Gastroesophageal sphincter (tissue), 4 donors: ENCODE measurements around the gene WNT9A. TPM values are rescaled to one million over a fixed set of nuclear protein-coding genes. Genes with fewer than 3 reads are reported as not detected.

ENCODE experiments used
- ATAC-seq: fragments of 150-250 bp; one replicate; pipeline ENCODE4 v1.9.1; 2016; ENCODE audit warnings: mild to moderate bottlenecking, moderate library complexity
- H3K27ac ChIP-seq, 4 donors: fragments of 200-600 bp; sonication (generic) in 3 of 4; 1 replicate in 3 of 4; 2 replicates in 1 of 4; pipeline ENCODE4 v1.5.1; 2016 to 2019
- H3K27me3 ChIP-seq: fragments of 200-600 bp; sonication (generic); one replicate; pipeline ENCODE4 v1.5.1; 2019
- H3K36me3 ChIP-seq, 2 donors: fragments of 200-600 bp; sonication (generic); one replicate each; pipeline ENCODE4 v1.5.1; 2019; ENCODE audit warnings: control low read depth in 1 of 2
- H3K4me1 ChIP-seq, 3 donors: fragments of 200-600 bp; sonication (generic); 1 replicate in 2 of 3; 2 replicates in 1 of 3; pipeline ENCODE4 v1.5.1; 2016 to 2019; ENCODE audit warnings: control low read depth in 2 of 3
- H3K4me3 ChIP-seq, 2 donors: fragments of 200-600 bp; sonication (generic); one replicate each; pipeline ENCODE4 v1.5.1; 2019; ENCODE audit warnings: mild to moderate bottlenecking in 1 of 2, moderate library complexity in 1 of 2
- H3K9me3 ChIP-seq, 3 donors: fragments of 200-600 bp; sonication (generic); one replicate each; pipeline ENCODE4 v1.5.1; 2017 to 2019; ENCODE audit warnings: control low read depth in 2 of 3
- CTCF ChIP-seq, 4 experiments: fragments of 200-600 bp in 2 of 4; fragments of 450-650 bp in 2 of 4; sonication (generic) in 1 of 4; IDR thresholded peaks; one replicate each; pipeline ENCODE4 v1.5.1; 2017 to 2019; ENCODE audit warnings: antibody characterized with exemption in 4 of 4, mild to moderate bottlenecking in 2 of 4, moderate library complexity in 2 of 4
- EP300 ChIP-seq: sonication (generic); formaldehyde crosslinking; IDR thresholded peaks from one replicate; pipeline ENCODE4 v1.6.1; 2017; ENCODE audit warnings: antibody characterized with exemption, mild to moderate bottlenecking
- POLR2A ChIP-seq, 2 donors: fragments of 450-650 bp; IDR thresholded peaks; one replicate each; pipeline ENCODE4 v1.6.1; 2017; ENCODE audit warnings: antibody characterized with exemption in 2 of 2, mild to moderate bottlenecking in 2 of 2, moderate library complexity in 1 of 2
- POLR2AphosphoS5 ChIP-seq: sonication (generic); formaldehyde crosslinking; IDR thresholded peaks from one replicate; pipeline ENCODE4 v1.6.1; 2017; ENCODE audit warnings: antibody characterized with exemption
- WGBS, 2 donors: methylation state at CpG; one replicate each; pipeline ENCODE4 v1.1.5; 2018; ENCODE audit warnings: low coverage in 1 of 2; 5-methylcytosine and 5-hydroxymethylcytosine counted together
- total RNA-seq, 4 donors: library from RNA; depleted of rRNA; stranded (reverse); fragments of >200 nt; gene quantifications; one replicate each; pipeline ENCODE4 v1.1.0, GENCODE V29; 2016

Gene WNT9A
- total RNA-seq, 4 donors from 2014 or later, result 5.4 to 14.0 (median 6.6) TPM

GRCh38 chr1:227949341-227949921, 1.7 kb upstream of the WNT9A start:
- TF ChIP-seq CTCF (IDR thresholded peaks at IDR 0.05) (no peak), EP300 (no peak), POLR2A (IDR thresholded peaks at IDR 0.05) (no peak), POLR2AphosphoS5 (no peak)
- H3K27me3 ChIP-seq, result peaks cover 35% of the 10 kb centered on the region
- H3K36me3 ChIP-seq, result no peaks in the 10 kb centered on the region
- H3K9me3 ChIP-seq, result peaks cover 0 to 2% (median 0%) of the 10 kb centered on the region in 3 donors
- H3K27ac ChIP-seq, result no peak overlapping the region
- peaks cover 0 to 45% (median 37%) of the 10 kb centered on the region in 3 donors for H3K4me1 ChIP-seq
- no peak overlapping the region for H3K4me3 ChIP-seq
- WGBS, 2 donors, result 78% methylated on average over 6 of the region's 11 CpGs; no CpG with 5 or more reads in 1 of the 2 donors
- ATAC-seq, result no peak

- peak overlapping the region; percentile 44 to 94 (median 87) for H3K27ac ChIP-seq
- H3K9me3 ChIP-seq, result no peaks in the 10 kb centered on the region
- H3K4me1 ChIP-seq, result peaks cover 0 to 53% (median 40%) of the 10 kb centered on the region in 3 donors
- no peak for TF ChIP-seq POLR2A (IDR thresholded peaks at IDR 0.05)
- no peak for TF ChIP-seq CTCF (IDR thresholded peaks at IDR 0.05)
- no peak for TF ChIP-seq POLR2AphosphoS5
- no peak for TF ChIP-seq EP300
- ATAC-seq, result no peak
- H3K4me3 ChIP-seq, result peak overlapping the region; percentile 67 to 77
- no peaks in the 10 kb centered on the region for H3K36me3 ChIP-seq
- H3K27me3 ChIP-seq, result peaks cover 28% of the 10 kb centered on the region
- 17 to 43% methylated on average over 2 to 6 of the region's 25 CpGs for WGBS, 2 donors
Measured at GRCh38 chr1:227948493-227949260, 945 bp upstream of the WNT9A start.

- peaks cover 17% of the 10 kb centered on the region for H3K27me3 ChIP-seq
- no peaks in the 10 kb centered on the region for H3K36me3 ChIP-seq
- H3K4me1 ChIP-seq, result peaks cover 0 to 66% (median 52%) of the 10 kb centered on the region in 3 donors
- WGBS, 2 donors, result no CpG with 5 or more reads among the region's 36 CpGs
- TF ChIP-seq POLR2A (IDR thresholded peaks at IDR 0.05), result no peak
- no peak for TF ChIP-seq CTCF (IDR thresholded peaks at IDR 0.05)
- H3K27ac ChIP-seq, result peak overlapping the region; percentile 26 to 94 (median 87)
- H3K4me3 ChIP-seq, result peak overlapping the region; percentile 28 to 77
- no peak for ATAC-seq
- no peaks in the 10 kb centered on the region for H3K9me3 ChIP-seq
Measured at GRCh38 chr1:227947386-227947675, 401 bp downstream of the WNT9A start.

- WGBS, 2 donors, result 1% methylated on average over 20 to 22 of the region's 61 CpGs
- TF ChIP-seq CTCF (IDR thresholded peaks at IDR 0.05) (peak in 3 of 4 experiments; percentile 83 to 91 (median 88)), POLR2AphosphoS5 (no peak), EP300 (no peak), POLR2A (IDR thresholded peaks at IDR 0.05) (peak in 1 of 2 donors; percentile 5)
Measured at GRCh38 chr1:227946624-227947385, 927 bp downstream of the WNT9A start.

More at GRCh38 chr1:227946624-227947385, 927 bp downstream of the WNT9A start:
- Histone ChIP-seq H3K4me1 (peaks cover 0 to 71% (median 57%) of the 10 kb centered on the region in 3 donors), H3K4me3 (peak overlapping the region; percentile 28 to 77), H3K36me3 (no peaks in the 10 kb centered on the region), H3K27ac (peak overlapping the region; percentile 68 to 94 (median 87)), H3K27me3 (peaks cover 12% of the 10 kb centered on the region), H3K9me3 (no peaks in the 10 kb centered on the region)
- peak; percentile 66 for ATAC-seq
